Measurements from ENCODE around the gene WNT3A.

WNT3A gene

DNA sequence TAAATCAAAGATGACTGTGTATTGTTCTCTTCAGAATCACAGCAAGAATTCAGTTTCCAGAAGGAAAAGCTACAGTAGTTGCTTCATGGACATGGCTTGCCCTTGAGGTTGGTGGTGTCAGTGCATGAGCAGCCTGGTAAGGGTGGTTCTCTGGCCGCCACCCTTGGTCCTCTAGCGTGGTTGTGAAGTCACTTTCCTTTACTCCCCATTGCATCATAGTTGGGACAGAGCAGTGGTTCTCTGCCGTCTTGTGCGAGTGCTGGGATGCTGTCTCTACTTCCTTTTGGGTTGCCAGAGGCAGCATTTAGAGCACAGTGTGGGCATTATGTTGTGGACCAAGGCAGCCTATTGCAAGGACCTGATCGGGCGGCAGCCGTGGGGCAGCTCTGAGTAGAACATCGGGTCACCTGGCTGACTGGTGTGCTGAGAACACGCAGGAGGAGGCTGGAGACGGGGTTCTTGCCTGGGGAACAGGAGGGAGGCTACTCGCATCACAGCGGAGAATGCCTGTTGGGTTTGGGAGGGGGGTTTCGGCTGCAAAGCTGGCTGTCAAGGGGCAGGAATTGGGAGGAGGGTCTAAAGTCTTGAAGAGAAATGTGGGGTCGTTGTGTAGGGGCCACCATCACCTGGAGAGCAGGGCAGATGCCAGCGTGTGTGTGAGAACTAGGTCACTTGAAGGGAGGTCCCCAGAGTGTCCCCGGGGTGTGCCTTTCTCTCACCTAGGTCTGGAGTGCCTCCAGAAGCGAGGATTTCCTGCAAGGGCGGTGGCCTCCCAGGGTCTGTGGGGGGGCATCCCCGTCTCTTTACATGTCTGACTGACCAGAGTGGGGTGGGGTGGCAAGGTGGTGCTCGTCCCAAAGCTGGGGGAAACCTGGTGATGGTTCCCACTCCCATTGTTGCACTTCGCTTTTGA lies 82.0 kb downstream of the WNT3A start:
- no peak overlapping the region for H2AFZ ChIP-seq
- no peaks in the 10 kb centered on the region for H3K9me3 ChIP-seq (ENCODE audit: control insufficient read depth, low read length)
- TF ChIP-seq, protein P1, sequence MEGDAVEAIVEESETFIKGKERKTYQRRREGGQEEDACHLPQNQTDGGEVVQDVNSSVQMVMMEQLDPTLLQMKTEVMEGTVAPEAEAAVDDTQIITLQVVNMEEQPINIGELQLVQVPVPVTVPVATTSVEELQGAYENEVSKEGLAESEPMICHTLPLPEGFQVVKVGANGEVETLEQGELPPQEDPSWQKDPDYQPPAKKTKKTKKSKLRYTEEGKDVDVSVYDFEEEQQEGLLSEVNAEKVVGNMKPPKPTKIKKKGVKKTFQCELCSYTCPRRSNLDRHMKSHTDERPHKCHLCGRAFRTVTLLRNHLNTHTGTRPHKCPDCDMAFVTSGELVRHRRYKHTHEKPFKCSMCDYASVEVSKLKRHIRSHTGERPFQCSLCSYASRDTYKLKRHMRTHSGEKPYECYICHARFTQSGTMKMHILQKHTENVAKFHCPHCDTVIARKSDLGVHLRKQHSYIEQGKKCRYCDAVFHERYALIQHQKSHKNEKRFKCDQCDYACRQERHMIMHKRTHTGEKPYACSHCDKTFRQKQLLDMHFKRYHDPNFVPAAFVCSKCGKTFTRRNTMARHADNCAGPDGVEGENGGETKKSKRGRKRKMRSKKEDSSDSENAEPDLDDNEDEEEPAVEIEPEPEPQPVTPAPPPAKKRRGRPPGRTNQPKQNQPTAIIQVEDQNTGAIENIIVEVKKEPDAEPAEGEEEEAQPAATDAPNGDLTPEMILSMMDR (IDR thresholded peaks at IDR 0.05) = no peak
- peaks cover 44% of the 10 kb centered on the region for H3K4me1 ChIP-seq
- H3K79me2 ChIP-seq = peaks cover 93% of the 10 kb centered on the region
- H3K27ac ChIP-seq = no peak overlapping the region
- no peak overlapping the region for H3K9ac ChIP-seq
- no peaks in the 10 kb centered on the region for H3K36me3 ChIP-seq (ENCODE audit: control insufficient read depth, insufficient read depth, low read length)
- H3K4me2 ChIP-seq (ENCODE audit: low read length) = no peak overlapping the region
- H3K27me3 ChIP-seq (ENCODE audit: control insufficient read depth, insufficient read depth, low read length) = no peaks in the 10 kb centered on the region
- H3K4me3 ChIP-seq (ENCODE audit: low read depth, low read length) = no peak overlapping the region

GRCh38 chr1:228089519-228090380 lies 83.0 kb downstream of the WNT3A start:
- Histone ChIP-seq H3K27me3 (ENCODE audit: control insufficient read depth, insufficient read depth, low read length) (no peaks in the 10 kb centered on the region), H3K27ac (no peak overlapping the region), H2AFZ (no peak overlapping the region), H3K4me2 (ENCODE audit: low read length) (peak overlapping the region; percentile 1), H3K4me3 (ENCODE audit: low read depth, low read length) (no peak overlapping the region), H3K9ac (no peak overlapping the region), H3K79me2 (peaks cover 95% of the 10 kb centered on the region), H3K36me3 (ENCODE audit: control insufficient read depth, insufficient read depth, low read length) (no peaks in the 10 kb centered on the region), H3K4me1 (peaks cover 41% of the 10 kb centered on the region), H3K9me3 (ENCODE audit: control insufficient read depth, low read length) (no peaks in the 10 kb centered on the region)
- TF ChIP-seq, protein P1 (IDR thresholded peaks at IDR 0.05) = no peak

DNA sequence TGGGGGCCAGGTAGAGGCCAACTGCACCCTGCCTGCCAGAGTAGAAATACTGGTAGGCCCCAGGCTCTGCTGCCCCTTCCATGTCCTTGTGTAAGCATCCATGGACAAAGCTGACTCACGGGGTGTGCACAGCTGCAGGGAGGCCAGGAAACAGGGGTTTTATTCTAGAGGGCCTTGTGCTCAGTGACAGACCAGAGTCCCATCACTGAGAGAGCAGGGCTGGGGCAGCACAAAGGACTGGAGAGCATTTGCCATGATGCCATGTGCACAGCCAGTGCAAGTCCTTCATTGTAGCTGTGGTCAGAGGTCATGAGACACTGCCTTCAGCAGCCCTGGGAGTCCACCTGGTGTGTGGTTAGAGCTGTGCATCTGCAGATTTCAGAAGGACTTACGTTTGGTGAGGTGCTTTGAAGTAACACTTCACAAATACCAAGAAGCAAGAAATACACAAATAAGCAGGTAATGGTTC lies 83.8 kb downstream of the WNT3A start:
- H3K36me3 ChIP-seq (ENCODE audit: control insufficient read depth, insufficient read depth, low read length) = no peaks in the 10 kb centered on the region
- no peak overlapping the region for H3K9ac ChIP-seq
- H3K9me3 ChIP-seq (ENCODE audit: control insufficient read depth, low read length) = no peaks in the 10 kb centered on the region
- H3K27me3 ChIP-seq (ENCODE audit: control insufficient read depth, insufficient read depth, low read length) = no peaks in the 10 kb centered on the region
- no peak overlapping the region for H3K27ac ChIP-seq
- peaks cover 32% of the 10 kb centered on the region for H3K4me1 ChIP-seq
- TF ChIP-seq, protein P1 (IDR thresholded peaks at IDR 0.05) = no peak
- no peak overlapping the region for H3K4me2 ChIP-seq (ENCODE audit: low read length)
- H3K79me2 ChIP-seq = peaks cover 95% of the 10 kb centered on the region
- no peak overlapping the region for H2AFZ ChIP-seq
- H3K4me3 ChIP-seq (ENCODE audit: low read depth, low read length) = no peak overlapping the region

GRCh38 chr1:228091084-228091483 lies 84.3 kb downstream of the WNT3A start:
- Histone ChIP-seq H3K27ac (no peak overlapping the region), H3K4me2 (ENCODE audit: low read length) (no peak overlapping the region), H3K9ac (no peak overlapping the region), H3K9me3 (ENCODE audit: control insufficient read depth, low read length) (no peaks in the 10 kb centered on the region), H3K4me3 (ENCODE audit: low read depth, low read length) (no peak overlapping the region), H3K36me3 (ENCODE audit: control insufficient read depth, insufficient read depth, low read length) (no peaks in the 10 kb centered on the region), H3K4me1 (peaks cover 29% of the 10 kb centered on the region), H3K79me2 (peaks cover 95% of the 10 kb centered on the region), H3K27me3 (ENCODE audit: control insufficient read depth, insufficient read depth, low read length) (no peaks in the 10 kb centered on the region), H2AFZ (no peak overlapping the region)
- TF ChIP-seq, protein P1 (IDR thresholded peaks at IDR 0.05) = no peak

Data from parathyroid adenoma (tissue), 2 donors.